GM23248 (cell line): Measurements from ENCODE around the gene ZFP36L1. TPM values are rescaled to one million over a fixed set of nuclear protein-coding genes. Genes with fewer than 3 reads are reported as not detected.

Experiments
- DNase-seq: peaks from one replicate; pipeline ENCODE4 v3.0.0-alpha.2; 2015
- H2AFZ ChIP-seq: fragments of 200-600 bp; sonication (generic); 2 replicates; pipeline ENCODE4 v1.6.1; 2016; ENCODE audit warnings: antibody characterized with exemption
- H3F3A ChIP-seq: fragments of 200-600 bp; sonication (generic); 2 replicates; pipeline ENCODE4 v1.6.1; 2016; ENCODE audit warnings: mild to moderate bottlenecking, antibody characterized with exemption, mixed run types; ENCODE audit not compliant: insufficient read depth
- H3K27ac ChIP-seq: fragments of 200-600 bp; sonication (generic); 2 replicates; pipeline ENCODE4 v1.5.1; 2016; ENCODE audit warnings: mild to moderate bottlenecking
- H3K27me3 ChIP-seq: fragments of 200-600 bp; sonication (generic); replicated peaks from 2 replicates; pipeline ENCODE4 v1.6.1; 2016; ENCODE audit warnings: mild to moderate bottlenecking; ENCODE audit not compliant: insufficient read depth
- H3K36me3 ChIP-seq: fragments of 200-600 bp; sonication (generic); 2 replicates; pipeline ENCODE4 v1.6.1; 2016; ENCODE audit warnings: low read depth, mild to moderate bottlenecking
- H3K4me1 ChIP-seq: fragments of 200-600 bp; sonication (generic); 2 replicates; pipeline ENCODE4 v1.6.1; 2016; ENCODE audit warnings: mild to moderate bottlenecking; ENCODE audit not compliant: insufficient read depth
- H3K4me2 ChIP-seq: fragments of 200-600 bp; sonication (generic); one replicate; pipeline ENCODE4 v1.6.1; 2016; ENCODE audit warnings: mild to moderate bottlenecking; ENCODE audit not compliant: unreplicated experiment
- H3K4me3 ChIP-seq: fragments of 200-600 bp; sonication (generic); 2 replicates; pipeline ENCODE4 v1.5.1; 2016; ENCODE audit warnings: mild to moderate bottlenecking
- H3K79me2 ChIP-seq: fragments of 200-600 bp; sonication (generic); 2 replicates; pipeline ENCODE4 v1.6.1; 2016; ENCODE audit warnings: mild to moderate bottlenecking; ENCODE audit not compliant: insufficient read depth
- H3K9ac ChIP-seq: fragments of 200-600 bp; sonication (generic); 2 replicates; pipeline ENCODE4 v1.6.1; 2016; ENCODE audit warnings: mild to moderate bottlenecking
- H3K9me2 ChIP-seq: fragments of 200-600 bp; sonication (generic); 2 replicates; pipeline ENCODE4 v1.6.1; 2016; ENCODE audit warnings: mixed run types, mild to moderate bottlenecking, moderate library complexity; ENCODE audit not compliant: insufficient read depth
- H3K9me3 ChIP-seq: fragments of 200-600 bp; sonication (generic); one replicate; pipeline ENCODE4 v1.6.1; 2017; ENCODE audit warnings: low read depth
- H4K20me1 ChIP-seq: fragments of 200-600 bp; sonication (generic); 2 replicates; pipeline ENCODE4 v1.6.0; 2016; ENCODE audit not compliant: insufficient read depth
- EZH2 ChIP-seq: fragments of 200-600 bp; sonication (generic); IDR thresholded peaks from 2 replicates; pipeline ENCODE4 v1.6.1; 2018; ENCODE audit warnings: antibody characterized with exemption, mild to moderate bottlenecking; ENCODE audit not compliant: insufficient read depth, poor library complexity, severe bottlenecking
- EZH2phosphoT487 ChIP-seq: fragments of 200-600 bp; sonication (generic); IDR thresholded peaks from 2 replicates; pipeline ENCODE4 v1.6.1; 2018; ENCODE audit warnings: antibody characterized with exemption, moderate library complexity, mild to moderate bottlenecking, low read depth; ENCODE audit not compliant: insufficient read depth
- WGBS, 2 experiments: methylation state at CpG; one replicate each; pipeline ENCODE4 v1.1.6; 2015 to 2017; ENCODE audit warnings: low lambda C conversion rate in 2 of 2, low coverage in 1 of 2; ENCODE audit errors: missing lambda C conversion rate in 2 of 2; 5-methylcytosine and 5-hydroxymethylcytosine counted together
- in situ Hi-C: fragments of 300-500 bp; cut with MboI; formaldehyde crosslinking; loops from 2 replicates; pipeline ENCODE4 v1.15.0; 2020
- polyA plus RNA-seq: library from polyadenylated mRNA; unstranded; fragments of >200 nt; fragmentation: Nextera tagmentation; extraction: Ambion mirVana; gene quantifications from 2 replicates; pipeline ENCODE4 v1.2.1, GENCODE V29; 2016
- total RNA-seq: library from RNA; depleted of rRNA; stranded (reverse); fragments of >200 nt; shearing (Covaris generic); gene quantifications from 2 replicates; pipeline ENCODE4 v1.2.3, GENCODE V29; 2014

The ZFP36L1 gene
- total and polyA plus RNA-seq, 2 experiments from 2014 or later = 92.9 to 599 TPM

- TF ChIP-seq EZH2phosphoT487 = no peak
- no peak for TF ChIP-seq EZH2
- in situ Hi-C loops = no loop called here
Measured at GRCh38 chr14:68811171-68811570, 18.3 kb upstream of the ZFP36L1 start.

GRCh38 chr14:68810173-68811153, 17.6 kb upstream of the ZFP36L1 start:
- H3K4me1 ChIP-seq = peaks cover 34% of the 10 kb centered on the region
- no peak for DNase-seq
- peaks cover 22% of the 10 kb centered on the region for H3F3A ChIP-seq
- H3K9ac ChIP-seq = no peak overlapping the region
- H3K27me3 ChIP-seq = no peaks in the 10 kb centered on the region
- peaks cover 41% of the 10 kb centered on the region for H3K79me2 ChIP-seq
- no peaks in the 10 kb centered on the region for H3K9me3 ChIP-seq
- H4K20me1 ChIP-seq = no peaks in the 10 kb centered on the region
- H3K4me2 ChIP-seq = no peak overlapping the region
- in situ Hi-C loops = no loop called here
- H2AFZ ChIP-seq = no peak overlapping the region
- H3K36me3 ChIP-seq = no peaks in the 10 kb centered on the region
- no peak for TF ChIP-seq EZH2
- TF ChIP-seq EZH2phosphoT487 = no peak
- no peak overlapping the region for H3K27ac ChIP-seq
- H3K4me3 ChIP-seq = no peak overlapping the region
- no peaks in the 10 kb centered on the region for H3K9me2 ChIP-seq
- WGBS, 2 experiments = 88 to 91% methylated on average over 8 of the region's 8 CpGs

More at GRCh38 chr14:68811171-68811570, 18.3 kb upstream of the ZFP36L1 start:
- Histone ChIP-seq H3K79me2 (peaks cover 47% of the 10 kb centered on the region), H3K27ac (no peak overlapping the region), H3K27me3 (no peaks in the 10 kb centered on the region), H3K9me2 (no peaks in the 10 kb centered on the region), H3K36me3 (no peaks in the 10 kb centered on the region), H3K9ac (no peak overlapping the region), H3K9me3 (no peaks in the 10 kb centered on the region), H3F3A (peaks cover 26% of the 10 kb centered on the region), H4K20me1 (no peaks in the 10 kb centered on the region), H3K4me2 (no peak overlapping the region), H2AFZ (no peak overlapping the region), H3K4me1 (peaks cover 41% of the 10 kb centered on the region), H3K4me3 (no peak overlapping the region)
- no peak for DNase-seq
- WGBS, 2 experiments = 68 to 76% methylated on average over 10 of the region's 10 CpGs

DNA sequence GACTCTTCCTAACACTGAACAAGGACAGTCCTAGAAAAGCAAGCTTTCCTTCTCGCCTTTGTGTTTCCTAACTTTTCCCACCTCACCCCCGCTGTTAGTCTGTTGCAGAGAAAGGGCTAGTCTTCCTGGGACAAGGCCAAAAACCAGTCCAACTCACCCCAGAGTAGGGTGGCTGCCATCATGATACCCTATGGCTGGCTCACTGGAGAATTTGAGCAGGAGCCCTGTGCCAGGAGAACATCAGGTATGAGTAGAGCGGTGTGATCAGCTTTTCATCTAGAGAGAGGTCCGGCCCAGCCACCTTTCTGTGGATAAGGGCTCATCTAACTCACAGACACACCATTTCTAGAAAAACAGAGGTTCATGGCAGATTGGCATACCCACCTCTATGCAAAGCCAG, 16.7 kb upstream of the ZFP36L1 start:
- Histone ChIP-seq H3K9me2 (no peaks in the 10 kb centered on the region), H3K27ac (no peak overlapping the region), H3K79me2 (peaks cover 31% of the 10 kb centered on the region), H2AFZ (no peak overlapping the region), H3K9me3 (no peaks in the 10 kb centered on the region), H3K4me2 (no peak overlapping the region), H4K20me1 (no peaks in the 10 kb centered on the region), H3F3A (peaks cover 13% of the 10 kb centered on the region), H3K27me3 (no peaks in the 10 kb centered on the region), H3K4me1 (peaks cover 25% of the 10 kb centered on the region), H3K4me3 (no peak overlapping the region), H3K9ac (no peak overlapping the region), H3K36me3 (no peaks in the 10 kb centered on the region)
- 92 to 99% methylated on average over 4 of the region's 4 CpGs for WGBS, 2 experiments
- TF ChIP-seq EZH2phosphoT487 = no peak
- no peak for TF ChIP-seq EZH2
- DNase-seq = no peak
- in situ Hi-C loops = no loop called here

- Histone ChIP-seq H3K4me3 (no peak overlapping the region), H4K20me1 (no peaks in the 10 kb centered on the region), H3K9me2 (no peaks in the 10 kb centered on the region), H2AFZ (no peak overlapping the region), H3K79me2 (peaks cover 25% of the 10 kb centered on the region), H3K36me3 (no peaks in the 10 kb centered on the region), H3F3A (peaks cover 12% of the 10 kb centered on the region), H3K9me3 (no peaks in the 10 kb centered on the region), H3K4me1 (peaks cover 18% of the 10 kb centered on the region), H3K4me2 (no peak overlapping the region), H3K27ac (no peak overlapping the region), H3K9ac (no peak overlapping the region), H3K27me3 (no peaks in the 10 kb centered on the region)
- 57 to 68% methylated on average over 7 of the region's 7 CpGs for WGBS, 2 experiments
- no peak for TF ChIP-seq EZH2phosphoT487
- no peak for DNase-seq
- in situ Hi-C loops = no loop called here
Measured at GRCh38 chr14:68808696-68809480, 16.0 kb upstream of the ZFP36L1 start.
